Measurements from ENCODE around the gene FAM8A1.
"Not testable (repeated sequence)": the region's sequence is repeated elsewhere in the genome, so short reads cannot be mapped to it uniquely, and the experiment has no call there.

FAM8A1 gene

GRCh38 chr6:17584241-17584803 is 15.8 kb upstream of the FAM8A1 start:
- Histone ChIP-seq H3K4me3 (ENCODE audit: low read length) (no peak overlapping the region), H3K4me1 (ENCODE audit: insufficient read depth, low read length) (no peaks in the 10 kb centered on the region), H3K9me3 (ENCODE audit: insufficient read depth, low read depth, low read length) (no peaks in the 10 kb centered on the region), H3K36me3 (ENCODE audit: insufficient read depth, low read depth, low read length) (no peaks in the 10 kb centered on the region), H3K27me3 (ENCODE audit: insufficient read depth, low read length) (no peaks in the 10 kb centered on the region), H3K27ac (ENCODE audit: low read length) (no peak overlapping the region), H3K9ac (ENCODE audit: low read depth, low read length) (no peak overlapping the region)

DNA sequence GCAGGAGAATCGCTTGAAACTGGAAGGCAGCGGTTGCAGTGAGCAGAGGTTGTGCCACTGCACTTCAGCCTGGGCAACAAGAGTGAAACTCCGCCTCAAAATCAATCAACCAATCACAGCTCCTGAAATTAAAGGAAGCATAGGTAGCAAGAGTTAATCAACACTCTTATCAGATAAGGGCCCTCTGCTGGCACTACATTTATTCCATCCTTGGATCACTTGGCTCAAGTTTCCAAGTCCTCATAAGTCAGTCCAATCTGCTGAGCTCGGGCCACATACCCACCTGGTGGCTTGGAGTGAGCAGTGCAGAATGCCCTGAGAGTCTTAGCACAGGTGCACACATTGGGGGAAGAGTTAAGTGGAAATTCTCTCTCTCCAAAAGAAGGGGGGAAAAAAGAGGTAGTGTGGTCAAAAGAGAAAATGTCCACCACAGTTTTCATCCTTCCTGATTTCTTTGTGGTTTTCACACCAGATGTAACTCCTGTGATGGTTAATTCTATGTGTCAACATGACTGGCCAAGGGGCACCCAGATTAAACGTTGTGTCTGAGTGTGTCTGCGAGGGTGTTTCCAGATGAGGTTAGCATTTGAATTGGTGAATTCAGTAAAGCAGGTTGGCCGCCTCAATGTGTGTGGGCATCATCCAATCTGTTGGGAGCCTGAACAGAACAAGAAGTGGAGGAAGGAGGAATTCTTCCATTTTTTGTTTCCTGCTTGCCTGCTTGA is 14.2 kb upstream of the FAM8A1 start:
- Histone ChIP-seq H3K27ac (ENCODE audit: low read length) (no peak overlapping the region), H3K4me1 (ENCODE audit: insufficient read depth, low read length) (no peaks in the 10 kb centered on the region), H3K4me3 (ENCODE audit: low read length) (no peak overlapping the region)

GRCh38 chr6:17586623-17587022 is 13.5 kb upstream of the FAM8A1 start:
- not testable (repeated sequence) for H3K4me1 ChIP-seq (ENCODE audit: insufficient read depth, low read length); H3K27me3 ChIP-seq (ENCODE audit: insufficient read depth, low read length); H3K27ac ChIP-seq (ENCODE audit: low read length); H3K4me3 ChIP-seq (ENCODE audit: low read length); H3K9ac ChIP-seq (ENCODE audit: low read depth, low read length); H3K36me3 ChIP-seq (ENCODE audit: insufficient read depth, low read depth, low read length); H3K9me3 ChIP-seq (ENCODE audit: insufficient read depth, low read depth, low read length)

More for the DNA sequence above, 14.2 kb upstream of the FAM8A1 start:
- Histone ChIP-seq H3K36me3 (ENCODE audit: insufficient read depth, low read depth, low read length) (no peaks in the 10 kb centered on the region), H3K9me3 (ENCODE audit: insufficient read depth, low read depth, low read length) (no peaks in the 10 kb centered on the region), H3K27me3 (ENCODE audit: insufficient read depth, low read length) (no peaks in the 10 kb centered on the region), H3K9ac (ENCODE audit: low read depth, low read length) (no peak overlapping the region)

GRCh38 chr6:17588011-17588410 is 12.1 kb upstream of the FAM8A1 start:
- Histone ChIP-seq H3K4me3 (ENCODE audit: low read length) (no peak overlapping the region), H3K36me3 (ENCODE audit: insufficient read depth, low read depth, low read length) (no peaks in the 10 kb centered on the region), H3K4me1 (ENCODE audit: insufficient read depth, low read length) (no peaks in the 10 kb centered on the region), H3K9ac (ENCODE audit: low read depth, low read length) (no peak overlapping the region), H3K9me3 (ENCODE audit: insufficient read depth, low read depth, low read length) (no peaks in the 10 kb centered on the region), H3K27ac (ENCODE audit: low read length) (no peak overlapping the region), H3K27me3 (ENCODE audit: insufficient read depth, low read length) (no peaks in the 10 kb centered on the region)

DNA sequence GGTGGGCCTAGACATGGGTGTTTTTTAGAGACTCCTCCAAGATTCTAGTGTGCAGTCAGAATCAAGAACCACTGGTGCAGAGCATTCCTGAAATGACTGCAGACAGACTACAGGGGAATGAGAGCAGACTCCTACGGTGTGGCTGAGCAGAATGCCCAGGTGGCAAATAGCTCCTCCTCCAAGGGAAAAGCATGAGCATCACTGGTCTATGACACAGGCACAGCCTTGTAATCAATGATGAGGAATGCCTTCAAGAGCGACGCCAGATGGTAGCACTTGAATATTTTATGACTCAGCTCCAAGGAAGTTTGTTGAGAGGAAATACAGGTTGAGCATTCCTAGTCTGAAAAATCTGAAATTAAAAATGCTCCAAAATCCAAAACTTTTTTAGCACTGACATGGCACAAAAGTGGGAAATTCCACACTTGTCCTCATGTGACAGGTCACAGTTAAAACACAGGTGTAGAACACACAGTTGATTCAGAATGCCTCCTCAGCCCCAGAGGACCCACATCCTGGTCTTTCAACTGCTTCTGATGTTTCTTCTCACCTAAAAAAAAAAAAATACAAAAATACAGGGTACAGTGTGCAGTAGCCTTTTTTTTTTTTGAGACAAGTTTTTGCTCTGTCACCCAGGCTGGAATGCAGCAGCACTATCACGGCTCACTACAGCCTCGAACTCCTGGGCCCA is 10.6 kb upstream of the FAM8A1 start:
- H3K36me3 ChIP-seq (ENCODE audit: insufficient read depth, low read depth, low read length), result no peaks in the 10 kb centered on the region
- no peaks in the 10 kb centered on the region for H3K4me1 ChIP-seq (ENCODE audit: insufficient read depth, low read length)
- no peak overlapping the region for H3K27ac ChIP-seq (ENCODE audit: low read length)
- no peak overlapping the region for H3K4me3 ChIP-seq (ENCODE audit: low read length)
- no peaks in the 10 kb centered on the region for H3K27me3 ChIP-seq (ENCODE audit: insufficient read depth, low read length)
- no peak overlapping the region for H3K9ac ChIP-seq (ENCODE audit: low read depth, low read length)
- no peaks in the 10 kb centered on the region for H3K9me3 ChIP-seq (ENCODE audit: insufficient read depth, low read depth, low read length)

DNA sequence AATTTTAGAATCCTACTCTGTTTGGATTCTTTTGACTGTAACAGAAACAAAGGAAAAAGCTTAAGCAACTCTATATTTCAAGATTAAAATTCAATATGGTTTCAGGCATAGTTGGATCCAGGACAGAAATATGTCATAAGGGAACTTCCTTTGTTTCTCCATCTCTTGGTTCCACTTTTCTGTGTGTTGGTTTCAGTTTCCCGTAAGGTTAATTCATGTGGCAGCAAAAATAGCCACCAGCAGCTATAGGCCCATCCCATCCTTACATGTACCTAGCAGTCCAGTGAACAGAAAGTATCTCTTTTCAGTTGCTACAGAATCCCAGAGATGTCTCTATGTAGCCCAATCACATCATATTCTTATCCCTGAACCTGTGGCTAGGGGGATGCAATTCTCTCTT is 8.8 kb upstream of the FAM8A1 start:
- Histone ChIP-seq H3K27ac (ENCODE audit: low read length) (no peak overlapping the region), H3K9me3 (ENCODE audit: insufficient read depth, low read depth, low read length) (no peaks in the 10 kb centered on the region), H3K9ac (ENCODE audit: low read depth, low read length) (no peak overlapping the region), H3K36me3 (ENCODE audit: insufficient read depth, low read depth, low read length) (no peaks in the 10 kb centered on the region), H3K4me1 (ENCODE audit: insufficient read depth, low read length) (no peaks in the 10 kb centered on the region), H3K27me3 (ENCODE audit: insufficient read depth, low read length) (no peaks in the 10 kb centered on the region), H3K4me3 (ENCODE audit: low read length) (no peak overlapping the region)

DNA sequence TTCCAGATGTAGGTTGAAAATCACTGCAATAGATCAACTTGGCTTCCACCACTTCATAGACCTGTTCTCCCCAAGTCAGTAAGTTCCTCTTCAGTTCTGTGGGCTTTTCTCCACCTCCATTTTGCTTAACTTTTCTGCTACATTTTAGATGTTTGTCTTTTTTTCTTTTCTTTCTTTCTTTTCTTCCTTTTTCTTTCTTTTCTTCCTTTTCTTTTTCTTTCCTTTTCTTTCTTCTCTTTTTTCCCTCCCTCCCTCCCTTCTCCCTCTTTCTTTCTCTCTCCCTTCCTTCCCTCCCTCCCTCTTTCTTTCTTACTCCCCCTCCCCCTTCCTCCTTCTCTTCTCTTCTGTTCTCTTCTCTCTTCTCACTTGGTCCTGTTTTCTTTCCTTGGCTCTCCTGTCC is 6.9 kb upstream of the FAM8A1 start:
- Histone ChIP-seq H3K4me3 (ENCODE audit: low read length) (no peak overlapping the region), H3K4me1 (ENCODE audit: insufficient read depth, low read length) (no peaks in the 10 kb centered on the region), H3K9me3 (ENCODE audit: insufficient read depth, low read depth, low read length) (no peaks in the 10 kb centered on the region), H3K36me3 (ENCODE audit: insufficient read depth, low read depth, low read length) (no peaks in the 10 kb centered on the region), H3K27me3 (ENCODE audit: insufficient read depth, low read length) (no peaks in the 10 kb centered on the region), H3K9ac (ENCODE audit: low read depth, low read length) (no peak overlapping the region), H3K27ac (ENCODE audit: low read length) (no peak overlapping the region)

DNA sequence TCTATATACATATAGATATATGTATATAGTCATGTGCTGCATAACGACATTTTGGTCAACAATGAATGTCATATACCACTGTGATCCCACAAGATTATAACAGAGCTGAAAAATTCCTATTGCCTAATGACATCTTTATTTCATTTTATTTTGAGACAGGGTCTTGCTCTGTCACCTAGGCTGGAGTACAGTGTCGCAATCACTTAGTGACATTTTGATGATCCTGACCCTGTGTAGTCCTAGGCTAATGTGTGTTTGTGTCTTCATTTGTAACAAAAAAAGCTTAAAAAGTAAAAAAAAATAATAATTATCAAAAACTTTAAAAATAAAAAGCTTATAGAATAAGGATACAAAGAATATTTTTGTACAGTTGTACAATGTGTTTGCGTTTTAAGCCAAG is 4.0 kb upstream of the FAM8A1 start:
- H3K4me1 ChIP-seq (ENCODE audit: insufficient read depth, low read length), result 0 out of 2 replicates have a peak, but pooled peaks cover under 1% of the 10 kb centered on the region
- H3K9me3 ChIP-seq (ENCODE audit: insufficient read depth, low read depth, low read length), result no peaks in the 10 kb centered on the region
- no peak overlapping the region for H3K9ac ChIP-seq (ENCODE audit: low read depth, low read length)
- H3K36me3 ChIP-seq (ENCODE audit: insufficient read depth, low read depth, low read length), result no peaks in the 10 kb centered on the region
- H3K27ac ChIP-seq (ENCODE audit: low read length), result no peak overlapping the region
- H3K27me3 ChIP-seq (ENCODE audit: insufficient read depth, low read length), result peaks cover under 1% of the 10 kb centered on the region; the same call in 1 of the 2 replicates
- no peak overlapping the region for H3K4me3 ChIP-seq (ENCODE audit: low read length)

- H3K27ac ChIP-seq (ENCODE audit: low read length), result no peak overlapping the region
- 0 out of 2 replicates have a peak, but pooled peaks cover 5% of the 10 kb centered on the region for H3K4me1 ChIP-seq (ENCODE audit: insufficient read depth, low read length)
- H3K9me3 ChIP-seq (ENCODE audit: insufficient read depth, low read depth, low read length), result no peaks in the 10 kb centered on the region
- peaks cover 15% of the 10 kb centered on the region; the same call in 1 of the 2 replicates for H3K27me3 ChIP-seq (ENCODE audit: insufficient read depth, low read length)
- peak overlapping the region; percentile 58; the same call in 1 of the 2 replicates for H3K9ac ChIP-seq (ENCODE audit: low read depth, low read length)
- H3K4me3 ChIP-seq (ENCODE audit: low read length), result peak overlapping the region; percentile 72
- H3K36me3 ChIP-seq (ENCODE audit: insufficient read depth, low read depth, low read length), result no peaks in the 10 kb centered on the region
Measured at GRCh38 chr6:17600527-17601385, 654 bp downstream of the FAM8A1 start.

DNA sequence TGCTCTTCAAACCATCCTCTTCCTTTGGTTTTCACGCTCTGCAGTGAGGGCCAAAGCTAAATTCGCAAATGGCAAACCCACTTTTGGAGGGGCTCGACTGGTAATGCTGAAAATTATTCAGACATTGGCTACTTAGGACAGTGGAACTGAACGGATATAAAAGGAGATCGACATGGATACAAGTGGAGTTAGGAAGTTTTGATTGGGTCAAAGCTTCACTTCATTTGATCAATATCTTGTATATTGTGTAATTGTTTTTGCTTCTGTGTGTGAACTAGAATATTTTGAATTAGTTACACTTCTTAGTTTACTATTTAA is 1.2 kb downstream of the FAM8A1 start:
- H3K4me3 ChIP-seq (ENCODE audit: low read length), result peak overlapping the region; percentile 72
- H3K4me1 ChIP-seq (ENCODE audit: insufficient read depth, low read length), result 0 out of 2 replicates have a peak, but pooled peaks cover 5% of the 10 kb centered on the region
- H3K36me3 ChIP-seq (ENCODE audit: insufficient read depth, low read depth, low read length), result peaks cover under 1% of the 10 kb centered on the region; the same call in 1 of the 2 replicates
- H3K9ac ChIP-seq (ENCODE audit: low read depth, low read length), result peak overlapping the region; percentile 58; the same call in 1 of the 2 replicates
- H3K27me3 ChIP-seq (ENCODE audit: insufficient read depth, low read length), result peaks cover 15% of the 10 kb centered on the region; the same call in 1 of the 2 replicates
- no peaks in the 10 kb centered on the region for H3K9me3 ChIP-seq (ENCODE audit: insufficient read depth, low read depth, low read length)
- no peak overlapping the region for H3K27ac ChIP-seq (ENCODE audit: low read length)

- Histone ChIP-seq H3K9me3 (ENCODE audit: insufficient read depth, low read depth, low read length) (no peaks in the 10 kb centered on the region), H3K4me1 (ENCODE audit: insufficient read depth, low read length) (0 out of 2 replicates have a peak, but pooled peaks cover 5% of the 10 kb centered on the region), H3K27me3 (ENCODE audit: insufficient read depth, low read length) (peaks cover 15% of the 10 kb centered on the region; the same call in 1 of the 2 replicates), H3K36me3 (ENCODE audit: insufficient read depth, low read depth, low read length) (peaks cover 4% of the 10 kb centered on the region; the same call in 1 of the 2 replicates), H3K27ac (ENCODE audit: low read length) (no peak overlapping the region), H3K4me3 (ENCODE audit: low read length) (no peak overlapping the region), H3K9ac (ENCODE audit: low read depth, low read length) (no peak overlapping the region)
Measured at GRCh38 chr6:17602888-17603287, 2.8 kb downstream of the FAM8A1 start.

All from iPS-20b (cell line).